ENCODE measurements around the gene ZNF710. TPM values are rescaled to one million over a fixed set of nuclear protein-coding genes. Genes with fewer than 3 reads are reported as not detected.
"Not testable (repeated sequence)": the region's sequence is repeated elsewhere in the genome, so short reads cannot be mapped to it uniquely, and the experiment has no call there.

ZNF710 gene
- total and polyA plus RNA-seq, 9 of the 15 experiments (the other 6 are each of a cell fraction or from before 2014, with no cell fraction given) = 0.56 to 14.2 (median 5.2) TPM

DNA sequence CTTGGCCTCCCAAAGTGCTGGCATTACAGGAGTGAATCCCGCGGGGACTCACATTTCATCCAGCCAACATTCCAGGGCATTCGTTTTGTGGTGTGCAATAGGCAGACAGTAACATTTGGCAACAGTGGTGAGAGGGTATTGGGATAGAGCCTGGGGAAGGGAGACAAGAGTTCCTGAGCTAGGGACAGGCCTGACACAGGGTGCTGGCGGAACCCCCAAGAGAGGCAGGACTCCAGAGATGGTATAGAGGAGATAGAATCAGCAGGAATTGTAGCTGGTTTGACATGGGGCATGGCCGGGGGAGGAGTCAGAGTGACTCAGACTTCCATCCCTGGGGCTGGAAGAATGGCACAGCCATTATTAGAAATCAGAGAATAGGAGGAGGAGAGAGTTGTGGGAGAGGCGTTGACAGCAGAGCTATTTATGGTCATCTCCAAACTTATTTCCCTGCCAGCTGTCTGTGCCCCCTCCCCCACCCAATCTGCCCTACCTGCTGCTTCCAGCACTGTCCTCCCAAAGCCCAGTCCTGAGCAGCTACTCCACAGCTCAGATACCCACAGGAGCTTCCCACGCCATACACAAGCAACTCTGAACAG lies 105.5 kb downstream of the ZNF710 start (continued):
- 0 out of 2 replicates have a peak, but pooled peaks have one; percentile 16 for TF ChIP-seq NFE2 (IDR thresholded peaks at IDR 0.05; ENCODE audit: low read depth)
- no peak for TF ChIP-seq ZNF121 (CRISPR knock-in tag; conservative IDR thresholded peaks at IDR 0.05)
- TF ChIP-seq JUN (IDR thresholded peaks at IDR 0.05; ENCODE audit: borderline replicate concordance, low read depth, low read length) = 0 out of 2 replicates have a peak, but pooled peaks have one; percentile 29
- no peak for TF ChIP-seq JUN (CRISPR knock-in tag; IDR thresholded peaks at IDR 0.05; ENCODE audit: borderline replicate concordance)
- no peak for TF ChIP-seq ZFP1 (CRISPR knock-in tag; IDR thresholded peaks at IDR 0.05)
- peak; percentile 68 for TF ChIP-seq FOSL1 (tag; conservative IDR thresholded peaks at IDR 0.05)
- TF ChIP-seq HNRNPUL1 (IDR thresholded peaks at IDR 0.05; ENCODE audit: low read length) = no peak

DNA sequence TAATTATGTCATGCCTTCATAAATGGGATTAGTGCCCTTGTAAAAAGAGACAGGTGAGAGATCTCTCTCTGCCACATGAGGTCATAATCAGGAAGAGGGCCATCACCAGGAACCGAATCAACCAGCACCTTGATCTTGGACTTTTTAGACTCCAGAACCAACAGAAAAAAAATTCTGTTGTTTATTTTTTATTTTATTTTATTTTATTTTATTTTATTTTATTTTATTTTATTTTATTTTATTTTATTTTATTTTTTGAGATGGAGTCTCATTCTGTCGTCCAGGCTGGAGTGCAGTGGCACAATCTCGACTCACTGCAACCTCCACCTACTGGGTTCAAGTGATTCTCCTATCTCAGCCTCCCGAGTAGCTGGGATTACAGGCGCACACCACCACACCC lies 106.9 kb downstream of the ZNF710 start:
- ATAC-seq; H3K27ac ChIP-seq (ENCODE audit: extremely low read depth, low read depth, low read length); H3K4me2 ChIP-seq (ENCODE audit: insufficient read depth, low read length); H2AFZ ChIP-seq (ENCODE audit: low read depth, low read length); FAIRE-seq; DNase-seq (ENCODE audit: extremely low read depth in 1 of 4, low spot score in 3 of 4); H3K4me3 ChIP-seq; in situ Hi-C loops (cut with MboI); H4K20me1 ChIP-seq (replicated peaks; ENCODE audit: control insufficient read depth, insufficient read depth, low read length); H3K9me3 ChIP-seq (replicated peaks; ENCODE audit: control insufficient read depth, insufficient read depth, low read depth, low read length); CTCF ChIA-PET (ENCODE audit: low intra/inter-chr PET ratio); H3K79me2 ChIP-seq (ENCODE audit: control insufficient read depth, insufficient read depth, low read length); BruUV-seq (replicated peaks); H3K27me3 ChIP-seq (ENCODE audit: control insufficient read depth in 2 of 2, insufficient read depth in 2 of 2, low read length in 2 of 2); intact Hi-C loops (cut with micrococcal nuclease); H3K4me1 ChIP-seq (replicated peaks in 1 of 2; ENCODE audit: control insufficient read depth in 2 of 2, insufficient read depth in 2 of 2, low read length in 2 of 2); H3K36me3 ChIP-seq (ENCODE audit: control insufficient read depth, insufficient read depth, low read length); POLR2A ChIA-PET; H3K9me1 ChIP-seq (ENCODE audit: control insufficient read depth, insufficient read depth, low read length); H3K9ac ChIP-seq (ENCODE audit: insufficient read depth in 1 of 2, low read depth in 2 of 2, low read length in 2 of 2): not testable (repeated sequence)
- 75% methylated on average over 5 of the region's 5 CpGs for whole genome bisulfite sequencing (ENCODE audit: insufficient coverage, low coverage, missing lambda C conversion rate)

DNA sequence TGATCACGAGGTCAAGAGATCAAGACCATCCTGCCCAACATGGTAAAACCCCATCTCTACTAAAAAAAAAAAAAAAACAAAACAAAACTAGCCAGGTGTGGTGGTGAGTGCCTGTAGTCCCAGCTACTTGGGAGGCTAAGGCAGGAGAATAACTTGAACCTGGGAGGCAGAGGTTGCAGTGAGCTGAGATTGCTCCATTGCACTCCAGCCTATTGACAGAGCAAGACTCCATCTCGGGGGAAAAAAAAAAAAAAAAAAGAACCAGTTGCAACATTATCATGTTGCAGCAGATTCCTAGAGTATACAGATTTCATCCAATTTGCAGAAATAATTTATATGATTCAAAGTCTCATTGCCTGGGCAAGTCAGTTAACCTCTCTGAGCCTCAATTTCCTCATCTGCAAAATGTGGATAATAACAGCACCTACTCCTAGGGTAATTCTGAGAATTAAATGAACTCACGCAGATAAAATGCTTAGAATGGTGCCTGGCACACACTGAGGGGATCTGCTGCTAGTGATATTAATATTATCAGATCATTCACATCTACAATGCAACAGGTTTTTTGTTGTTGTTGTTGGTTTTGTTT lies 108.1 kb downstream of the ZNF710 start:
- in situ Hi-C loops (cut with MboI); H3K9ac ChIP-seq (ENCODE audit: insufficient read depth in 1 of 2, low read depth in 2 of 2, low read length in 2 of 2); H3K4me1 ChIP-seq (replicated peaks in 1 of 2; ENCODE audit: control insufficient read depth in 2 of 2, insufficient read depth in 2 of 2, low read length in 2 of 2); POLR2A ChIA-PET; H3K9me1 ChIP-seq (ENCODE audit: control insufficient read depth, insufficient read depth, low read length); H3K9me3 ChIP-seq (replicated peaks; ENCODE audit: control insufficient read depth, insufficient read depth, low read depth, low read length); H3K79me2 ChIP-seq (ENCODE audit: control insufficient read depth, insufficient read depth, low read length); H3K4me3 ChIP-seq; H3K27me3 ChIP-seq (ENCODE audit: control insufficient read depth in 2 of 2, insufficient read depth in 2 of 2, low read length in 2 of 2); DNase-seq (ENCODE audit: extremely low read depth in 1 of 4, low spot score in 3 of 4); CTCF ChIA-PET (ENCODE audit: low intra/inter-chr PET ratio); H3K36me3 ChIP-seq (ENCODE audit: control insufficient read depth, insufficient read depth, low read length); intact Hi-C loops (cut with micrococcal nuclease); H3K27ac ChIP-seq (ENCODE audit: extremely low read depth, low read depth, low read length); BruUV-seq (replicated peaks); ATAC-seq; H3K4me2 ChIP-seq (ENCODE audit: insufficient read depth, low read length); H2AFZ ChIP-seq (ENCODE audit: low read depth, low read length); H4K20me1 ChIP-seq (replicated peaks; ENCODE audit: control insufficient read depth, insufficient read depth, low read length): not testable (repeated sequence)
- 0% methylated on average over 2 of the region's 3 CpGs for WGBS (ENCODE audit: insufficient coverage, low coverage, missing lambda C conversion rate)
- peak; percentile 56 for FAIRE-seq

Data from K562 (cell line).